ENCODE results near the gene SLC6A15.

Gene SLC6A15

DNA sequence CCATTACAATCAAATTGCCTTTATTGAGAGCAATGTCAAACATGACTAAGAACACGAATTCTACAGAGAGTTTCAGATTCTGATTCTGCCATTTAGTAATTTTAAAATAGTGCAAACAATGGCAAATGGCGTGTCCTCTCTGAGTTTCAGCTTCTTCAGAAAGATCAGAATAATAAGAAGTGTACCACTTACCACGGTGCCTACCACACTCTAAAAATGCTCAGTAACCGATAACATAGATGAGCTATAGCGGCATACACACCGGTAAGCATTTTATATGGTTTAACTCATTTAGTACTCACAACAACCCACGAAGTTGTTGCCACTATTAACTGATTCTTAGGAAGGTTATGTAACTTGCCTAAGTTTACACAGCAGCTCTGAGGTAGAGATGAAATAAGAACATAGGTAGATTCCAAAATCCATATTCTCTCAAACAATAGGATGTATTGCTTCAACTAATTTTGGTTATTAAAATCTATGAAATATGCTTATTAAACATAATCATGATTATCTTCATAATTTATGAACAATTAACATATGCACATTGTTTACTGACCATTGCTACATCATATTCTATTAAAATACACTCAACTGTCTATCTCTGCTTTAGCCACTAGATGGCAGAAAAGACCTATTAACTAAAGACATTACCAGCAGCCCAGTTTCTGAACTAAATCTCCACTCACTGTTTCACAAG lies 38.3 kb downstream of the SLC6A15 start:
- Histone ChIP-seq H3K36me3 (ENCODE audit: low read length) (no peaks in the 10 kb centered on the region), H3K79me2 (ENCODE audit: insufficient read depth, low read length) (no peaks in the 10 kb centered on the region), H3F3A (ENCODE audit: insufficient read depth) (no peaks in the 10 kb centered on the region), H3K9me3 (ENCODE audit: insufficient read depth, low read length) (no peaks in the 10 kb centered on the region), H3K27me3 (ENCODE audit: low read length) (no peaks in the 10 kb centered on the region), H4K20me1 (ENCODE audit: low read depth, low read length) (no peaks in the 10 kb centered on the region), H2AFZ (ENCODE audit: low read depth, low read length, severe bottlenecking) (peak overlapping the region; percentile 57), H3K4me3 (ENCODE audit: insufficient read depth, low read length, poor library complexity, severe bottlenecking) (no peak overlapping the region), H3K27ac (ENCODE audit: low read depth, low read length) (no peak overlapping the region), H3K4me2 (ENCODE audit: low read depth, low read length, poor library complexity, severe bottlenecking) (no peak overlapping the region), H3K9me2 (replicated peaks; ENCODE audit: insufficient read depth, low read length) (no peaks in the 10 kb centered on the region), H3K9ac (ENCODE audit: low read length) (no peak overlapping the region)
- TF ChIP-seq EZH2phosphoT487 (conservative IDR thresholded peaks at IDR 0.05; ENCODE audit: low read length), result no peak
- TF ChIP-seq, protein P1, sequence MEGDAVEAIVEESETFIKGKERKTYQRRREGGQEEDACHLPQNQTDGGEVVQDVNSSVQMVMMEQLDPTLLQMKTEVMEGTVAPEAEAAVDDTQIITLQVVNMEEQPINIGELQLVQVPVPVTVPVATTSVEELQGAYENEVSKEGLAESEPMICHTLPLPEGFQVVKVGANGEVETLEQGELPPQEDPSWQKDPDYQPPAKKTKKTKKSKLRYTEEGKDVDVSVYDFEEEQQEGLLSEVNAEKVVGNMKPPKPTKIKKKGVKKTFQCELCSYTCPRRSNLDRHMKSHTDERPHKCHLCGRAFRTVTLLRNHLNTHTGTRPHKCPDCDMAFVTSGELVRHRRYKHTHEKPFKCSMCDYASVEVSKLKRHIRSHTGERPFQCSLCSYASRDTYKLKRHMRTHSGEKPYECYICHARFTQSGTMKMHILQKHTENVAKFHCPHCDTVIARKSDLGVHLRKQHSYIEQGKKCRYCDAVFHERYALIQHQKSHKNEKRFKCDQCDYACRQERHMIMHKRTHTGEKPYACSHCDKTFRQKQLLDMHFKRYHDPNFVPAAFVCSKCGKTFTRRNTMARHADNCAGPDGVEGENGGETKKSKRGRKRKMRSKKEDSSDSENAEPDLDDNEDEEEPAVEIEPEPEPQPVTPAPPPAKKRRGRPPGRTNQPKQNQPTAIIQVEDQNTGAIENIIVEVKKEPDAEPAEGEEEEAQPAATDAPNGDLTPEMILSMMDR (IDR thresholded peaks at IDR 0.05; ENCODE audit: insufficient read depth, low read length, poor library complexity, severe bottlenecking), result peak; percentile 75

DNA sequence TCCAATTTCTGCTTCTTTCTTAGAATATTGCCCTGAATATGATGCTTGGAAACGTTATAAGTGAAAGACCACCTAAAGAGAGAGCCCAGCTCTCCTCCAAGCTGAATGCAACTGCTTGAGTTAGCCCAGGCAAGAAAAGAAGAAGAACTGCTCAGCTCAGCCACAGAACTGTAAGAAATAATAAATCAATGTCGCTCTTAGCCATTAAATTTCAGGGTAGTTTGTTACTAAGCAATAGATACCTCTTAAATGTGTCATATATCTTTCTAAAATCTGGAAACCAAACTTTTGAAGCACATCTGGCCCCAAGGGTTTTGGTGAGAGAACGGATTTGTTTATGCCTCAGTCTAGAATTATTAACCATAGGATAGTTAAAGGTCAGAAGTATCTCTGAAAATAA lies 50.4 kb downstream of the SLC6A15 start:
- Histone ChIP-seq H3K27ac (ENCODE audit: low read depth, low read length) (no peak overlapping the region), H3K27me3 (ENCODE audit: low read length) (no peaks in the 10 kb centered on the region), H3K9me2 (replicated peaks; ENCODE audit: insufficient read depth, low read length) (no peaks in the 10 kb centered on the region), H3K4me2 (ENCODE audit: low read depth, low read length, poor library complexity, severe bottlenecking) (no peak overlapping the region), H3K9ac (ENCODE audit: low read length) (no peak overlapping the region), H2AFZ (ENCODE audit: low read depth, low read length, severe bottlenecking) (peak overlapping the region; percentile 70), H4K20me1 (ENCODE audit: low read depth, low read length) (no peaks in the 10 kb centered on the region), H3K36me3 (ENCODE audit: low read length) (no peaks in the 10 kb centered on the region), H3K4me3 (ENCODE audit: insufficient read depth, low read length, poor library complexity, severe bottlenecking) (no peak overlapping the region), H3K79me2 (ENCODE audit: insufficient read depth, low read length) (no peaks in the 10 kb centered on the region), H3K9me3 (ENCODE audit: insufficient read depth, low read length) (no peaks in the 10 kb centered on the region), H3F3A (ENCODE audit: insufficient read depth) (no peaks in the 10 kb centered on the region)
- no peak for TF ChIP-seq EZH2phosphoT487 (conservative IDR thresholded peaks at IDR 0.05; ENCODE audit: low read length)
- TF ChIP-seq, protein P1 (IDR thresholded peaks at IDR 0.05; ENCODE audit: insufficient read depth, low read length, poor library complexity, severe bottlenecking), result no peak

DNA sequence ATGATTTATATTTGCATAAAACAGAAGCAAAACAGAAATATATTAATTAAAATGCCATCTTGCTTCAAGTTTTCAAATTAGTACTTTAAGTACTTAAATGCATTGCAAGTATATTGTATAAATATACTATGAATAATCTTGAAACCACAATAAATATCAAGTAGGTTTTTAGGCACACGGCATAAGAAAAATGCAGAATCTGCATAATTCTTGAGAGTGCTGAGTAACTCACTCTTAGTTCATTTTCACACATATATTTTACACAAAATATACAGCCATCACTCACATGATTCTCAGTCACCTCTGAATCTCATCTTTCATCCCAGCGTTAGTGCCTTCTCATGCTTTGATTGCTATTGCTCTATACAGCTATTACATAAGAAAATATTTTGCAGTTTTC lies 51.9 kb downstream of the SLC6A15 start:
- Histone ChIP-seq H3K9me3 (ENCODE audit: insufficient read depth, low read length) (no peaks in the 10 kb centered on the region), H4K20me1 (ENCODE audit: low read depth, low read length) (no peaks in the 10 kb centered on the region), H3K9me2 (replicated peaks; ENCODE audit: insufficient read depth, low read length) (no peaks in the 10 kb centered on the region), H3K36me3 (ENCODE audit: low read length) (no peaks in the 10 kb centered on the region), H3K4me3 (ENCODE audit: insufficient read depth, low read length, poor library complexity, severe bottlenecking) (no peak overlapping the region), H3F3A (ENCODE audit: insufficient read depth) (no peaks in the 10 kb centered on the region), H3K4me2 (ENCODE audit: low read depth, low read length, poor library complexity, severe bottlenecking) (no peak overlapping the region), H3K27ac (ENCODE audit: low read depth, low read length) (no peak overlapping the region), H3K27me3 (ENCODE audit: low read length) (no peaks in the 10 kb centered on the region), H3K9ac (ENCODE audit: low read length) (no peak overlapping the region), H3K79me2 (ENCODE audit: insufficient read depth, low read length) (no peaks in the 10 kb centered on the region), H2AFZ (ENCODE audit: low read depth, low read length, severe bottlenecking) (no peak overlapping the region)
- TF ChIP-seq, protein P1 (IDR thresholded peaks at IDR 0.05; ENCODE audit: insufficient read depth, low read length, poor library complexity, severe bottlenecking), result no peak
- no peak for TF ChIP-seq EZH2phosphoT487 (conservative IDR thresholded peaks at IDR 0.05; ENCODE audit: low read length)

All from SU-DHL-6 (cell line).